Neural cell (in vitro differentiated cells): ENCODE results near the gene CNIH3. TPM values are rescaled to one million over a fixed set of nuclear protein-coding genes. Genes with fewer than 3 reads are reported as not detected.

Experiments
- H2AFZ ChIP-seq: fragments of 200-600, 300-800 bp; sonication (generic), shearing (Covaris generic); 2 replicates; pipeline ENCODE4 v1.6.0; 2014; ENCODE audit warnings: low read depth, mild to moderate bottlenecking, antibody characterized with exemption, low read length, moderate library complexity
- H3F3A ChIP-seq: fragments of 200-600 bp; shearing (Covaris generic); 2 replicates; pipeline ENCODE4 v1.6.1; 2016; ENCODE audit warnings: mild to moderate bottlenecking, moderate library complexity, mixed read lengths, antibody characterized with exemption, low read length; ENCODE audit not compliant: insufficient read depth, poor library complexity, severe bottlenecking
- H3K27ac ChIP-seq: fragments of 200-600, 300-800 bp; sonication (generic), shearing (Covaris generic); 2 replicates; pipeline ENCODE4 v1.5.1; 2014; ENCODE audit warnings: mild to moderate bottlenecking, low read length, moderate library complexity
- H3K27me3 ChIP-seq: fragments of 300-800, 200-600 bp; sonication (generic), shearing (Covaris generic); 2 replicates; pipeline ENCODE4 v1.6.0; 2014; ENCODE audit warnings: mild to moderate bottlenecking, low read depth, low read length, moderate library complexity; ENCODE audit not compliant: insufficient read depth
- H3K36me3 ChIP-seq: fragments of 300-800, 200-600 bp; sonication (generic), shearing (Covaris generic); 2 replicates; pipeline ENCODE4 v1.5.1; 2014; ENCODE audit warnings: mild to moderate bottlenecking, antibody characterized with exemption, low read length, moderate library complexity; ENCODE audit not compliant: insufficient read depth
- H3K4me2 ChIP-seq: fragments of 300-800, 200-600 bp; sonication (generic), shearing (Covaris generic); 2 replicates; pipeline ENCODE4 v1.6.0; 2014; ENCODE audit warnings: mild to moderate bottlenecking, low read length
- H3K4me3 ChIP-seq: fragments of 300-800, 200-600 bp; sonication (generic), shearing (Covaris generic); 2 replicates; pipeline ENCODE4 v1.5.1; 2014; ENCODE audit warnings: mild to moderate bottlenecking, low read length, moderate library complexity
- H3K79me2 ChIP-seq: fragments of 200-600 bp; shearing (Covaris generic); replicated peaks from 2 replicates; pipeline ENCODE4 v1.6.0; 2014; ENCODE audit warnings: mild to moderate bottlenecking, low read length, moderate library complexity; ENCODE audit not compliant: insufficient read depth
- H3K9ac ChIP-seq: fragments of 300-800, 200-600 bp; sonication (generic), shearing (Covaris generic); 2 replicates; pipeline ENCODE4 v1.6.1; 2016; ENCODE audit warnings: mild to moderate bottlenecking, low read length, mixed read lengths
- H3K9me2 ChIP-seq: fragments of 200-600 bp; shearing (Covaris generic); 2 replicates; pipeline ENCODE4 v1.6.1; 2016; ENCODE audit warnings: mild to moderate bottlenecking, low read length, mixed read lengths; ENCODE audit not compliant: insufficient read depth
- H3K9me3 ChIP-seq: fragments of 200-600, 300-800 bp; sonication (generic), shearing (Covaris generic); 2 replicates; pipeline ENCODE4 v1.6.1; 2016; ENCODE audit warnings: mild to moderate bottlenecking, mixed run types, low read length, moderate library complexity, mixed read lengths
- H4K20me1 ChIP-seq: fragments of 200-600 bp; shearing (Covaris generic); 2 replicates; pipeline ENCODE4 v1.6.1; 2016; ENCODE audit warnings: mild to moderate bottlenecking, mixed run types; ENCODE audit not compliant: insufficient read depth
- EP300 ChIP-seq: fragments of 450-650 bp; conservative IDR thresholded peaks from 2 replicates; pipeline ENCODE4 v1.6.1; 2014; ENCODE audit warnings: antibody characterized with exemption, mild to moderate bottlenecking, moderate library complexity; ENCODE audit not compliant: poor library complexity, severe bottlenecking
- EZH2 ChIP-seq: fragments of 200-600, 300-800 bp; shearing (Covaris generic), sonication (generic); IDR thresholded peaks from 2 replicates; pipeline ENCODE4 v1.6.1; 2014; ENCODE audit warnings: antibody characterized with exemption, low read length, borderline replicate concordance, mild to moderate bottlenecking; ENCODE audit not compliant: insufficient read depth, poor library complexity, severe bottlenecking
- MXI1 ChIP-seq: fragments of 450-650 bp; conservative IDR thresholded peaks from 2 replicates; pipeline ENCODE4 v1.6.1; 2014; ENCODE audit warnings: antibody characterized with exemption, mild to moderate bottlenecking; ENCODE audit not compliant: poor library complexity, severe bottlenecking
- POLR2AphosphoS5 ChIP-seq: IDR thresholded peaks from 2 replicates; pipeline ENCODE4 v1.6.1; 2012
- RAD21 ChIP-seq: fragments of 450-650 bp; conservative IDR thresholded peaks from 2 replicates; pipeline ENCODE4 v1.6.1; 2014; ENCODE audit warnings: antibody characterized with exemption, mild to moderate bottlenecking, moderate library complexity
- SMC3 ChIP-seq: fragments of 450-650 bp; conservative IDR thresholded peaks from 2 replicates; pipeline ENCODE4 v1.6.1; 2014; ENCODE audit warnings: antibody characterized with exemption, mild to moderate bottlenecking, moderate library complexity; ENCODE audit not compliant: poor library complexity
- TAF1 ChIP-seq: IDR thresholded peaks from 2 replicates; pipeline ENCODE4 v1.6.1; 2012; ENCODE audit warnings: low read depth
- polyA plus RNA-seq: library from polyadenylated mRNA; depleted of rRNA; stranded (reverse); fragments of >200 nt; gene quantifications from 2 replicates; pipeline ENCODE4 v1.2.3, GENCODE V29; 2014
- TF ChIP-seq, protein P1 (sequence below): fragments of 450-650 bp; IDR thresholded peaks from 2 replicates; pipeline ENCODE4 v1.5.1; 2014; ENCODE audit warnings: antibody characterized with exemption, mild to moderate bottlenecking, moderate library complexity; ENCODE audit not compliant: poor library complexity, severe bottlenecking
- TF ChIP-seq, protein P2 (sequence below): IDR thresholded peaks from 2 replicates; pipeline ENCODE4 v1.6.1; 2012; ENCODE audit warnings: borderline replicate concordance

CNIH3 gene
- polyA plus RNA-seq, 1 donor from 2014 or later: 9.3 TPM

DNA sequence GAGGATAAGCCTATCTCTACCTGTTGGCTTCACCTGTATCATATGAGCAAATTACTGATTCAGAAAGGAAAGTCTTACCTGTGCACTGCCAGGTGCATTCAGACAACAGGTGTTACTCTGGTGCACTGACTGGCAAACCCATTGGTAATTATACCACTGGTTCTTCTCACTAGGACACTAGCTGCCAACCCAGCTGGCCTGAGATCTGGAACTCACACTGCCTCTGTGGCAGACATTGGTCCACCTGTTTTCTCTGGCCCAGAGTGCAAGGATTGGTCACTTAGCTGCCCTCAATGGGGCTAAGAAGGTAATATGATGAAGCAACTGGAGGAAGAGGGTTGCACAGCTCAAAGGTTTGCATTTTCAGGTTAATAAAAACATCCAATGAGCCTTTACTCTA is 173.2 kb downstream of the CNIH3 start:
- H3K79me2 ChIP-seq: no peaks in the 10 kb centered on the region
- no peaks in the 10 kb centered on the region for H3K27me3 ChIP-seq
- H3K9me2 ChIP-seq: no peaks in the 10 kb centered on the region
- no peak overlapping the region for H3K9ac ChIP-seq
- H4K20me1 ChIP-seq: no peaks in the 10 kb centered on the region
- no peaks in the 10 kb centered on the region for H3K36me3 ChIP-seq
- H3K4me3 ChIP-seq: no peak overlapping the region
- no peaks in the 10 kb centered on the region for H3K9me3 ChIP-seq
- no peak overlapping the region for H3K27ac ChIP-seq
- H2AFZ ChIP-seq: no peak overlapping the region
- H3K4me2 ChIP-seq: no peak overlapping the region
- H3F3A ChIP-seq: no peaks in the 10 kb centered on the region
- TF ChIP-seq TAF1: no peak
- TF ChIP-seq EP300: no peak
- TF ChIP-seq RAD21: no peak
- TF ChIP-seq, protein P1, sequence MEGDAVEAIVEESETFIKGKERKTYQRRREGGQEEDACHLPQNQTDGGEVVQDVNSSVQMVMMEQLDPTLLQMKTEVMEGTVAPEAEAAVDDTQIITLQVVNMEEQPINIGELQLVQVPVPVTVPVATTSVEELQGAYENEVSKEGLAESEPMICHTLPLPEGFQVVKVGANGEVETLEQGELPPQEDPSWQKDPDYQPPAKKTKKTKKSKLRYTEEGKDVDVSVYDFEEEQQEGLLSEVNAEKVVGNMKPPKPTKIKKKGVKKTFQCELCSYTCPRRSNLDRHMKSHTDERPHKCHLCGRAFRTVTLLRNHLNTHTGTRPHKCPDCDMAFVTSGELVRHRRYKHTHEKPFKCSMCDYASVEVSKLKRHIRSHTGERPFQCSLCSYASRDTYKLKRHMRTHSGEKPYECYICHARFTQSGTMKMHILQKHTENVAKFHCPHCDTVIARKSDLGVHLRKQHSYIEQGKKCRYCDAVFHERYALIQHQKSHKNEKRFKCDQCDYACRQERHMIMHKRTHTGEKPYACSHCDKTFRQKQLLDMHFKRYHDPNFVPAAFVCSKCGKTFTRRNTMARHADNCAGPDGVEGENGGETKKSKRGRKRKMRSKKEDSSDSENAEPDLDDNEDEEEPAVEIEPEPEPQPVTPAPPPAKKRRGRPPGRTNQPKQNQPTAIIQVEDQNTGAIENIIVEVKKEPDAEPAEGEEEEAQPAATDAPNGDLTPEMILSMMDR: no peak
- no peak for TF ChIP-seq SMC3
- no peak for TF ChIP-seq EZH2
- TF ChIP-seq MXI1: no peak
- TF ChIP-seq, protein P2, sequence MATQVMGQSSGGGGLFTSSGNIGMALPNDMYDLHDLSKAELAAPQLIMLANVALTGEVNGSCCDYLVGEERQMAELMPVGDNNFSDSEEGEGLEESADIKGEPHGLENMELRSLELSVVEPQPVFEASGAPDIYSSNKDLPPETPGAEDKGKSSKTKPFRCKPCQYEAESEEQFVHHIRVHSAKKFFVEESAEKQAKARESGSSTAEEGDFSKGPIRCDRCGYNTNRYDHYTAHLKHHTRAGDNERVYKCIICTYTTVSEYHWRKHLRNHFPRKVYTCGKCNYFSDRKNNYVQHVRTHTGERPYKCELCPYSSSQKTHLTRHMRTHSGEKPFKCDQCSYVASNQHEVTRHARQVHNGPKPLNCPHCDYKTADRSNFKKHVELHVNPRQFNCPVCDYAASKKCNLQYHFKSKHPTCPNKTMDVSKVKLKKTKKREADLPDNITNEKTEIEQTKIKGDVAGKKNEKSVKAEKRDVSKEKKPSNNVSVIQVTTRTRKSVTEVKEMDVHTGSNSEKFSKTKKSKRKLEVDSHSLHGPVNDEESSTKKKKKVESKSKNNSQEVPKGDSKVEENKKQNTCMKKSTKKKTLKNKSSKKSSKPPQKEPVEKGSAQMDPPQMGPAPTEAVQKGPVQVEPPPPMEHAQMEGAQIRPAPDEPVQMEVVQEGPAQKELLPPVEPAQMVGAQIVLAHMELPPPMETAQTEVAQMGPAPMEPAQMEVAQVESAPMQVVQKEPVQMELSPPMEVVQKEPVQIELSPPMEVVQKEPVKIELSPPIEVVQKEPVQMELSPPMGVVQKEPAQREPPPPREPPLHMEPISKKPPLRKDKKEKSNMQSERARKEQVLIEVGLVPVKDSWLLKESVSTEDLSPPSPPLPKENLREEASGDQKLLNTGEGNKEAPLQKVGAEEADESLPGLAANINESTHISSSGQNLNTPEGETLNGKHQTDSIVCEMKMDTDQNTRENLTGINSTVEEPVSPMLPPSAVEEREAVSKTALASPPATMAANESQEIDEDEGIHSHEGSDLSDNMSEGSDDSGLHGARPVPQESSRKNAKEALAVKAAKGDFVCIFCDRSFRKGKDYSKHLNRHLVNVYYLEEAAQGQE: no peak
- TF ChIP-seq POLR2AphosphoS5: no peak

Other genes starting within 250 kb of the CNIH3 start
- 81.7 and 89.6 TPM in 2 replicates for gene WDR26, start 181.5 kb upstream of the CNIH3 start, polyA plus RNA-seq